OCI-LY3 (cell line): Measurements from ENCODE around the gene TMC7.
"Not testable (repeated sequence)": the region's sequence is repeated elsewhere in the genome, so short reads cannot be mapped to it uniquely, and the experiment has no call there.

ENCODE experiments used
- EZH2phosphoT487 ChIP-seq: fragments of 200-600 bp; shearing (Covaris generic); IDR thresholded peaks from 2 replicates; pipeline ENCODE4 v1.6.1; 2018; ENCODE audit warnings: antibody characterized with exemption, mixed run types, low read depth
- TF ChIP-seq, protein P1 (sequence below): fragments of 200-600, 300-600 bp; sonication (generic); IDR thresholded peaks from 2 replicates; pipeline ENCODE4 v1.5.1; 2014; ENCODE audit warnings: antibody characterized with exemption, low read length, low read depth

- TF ChIP-seq, protein P1, sequence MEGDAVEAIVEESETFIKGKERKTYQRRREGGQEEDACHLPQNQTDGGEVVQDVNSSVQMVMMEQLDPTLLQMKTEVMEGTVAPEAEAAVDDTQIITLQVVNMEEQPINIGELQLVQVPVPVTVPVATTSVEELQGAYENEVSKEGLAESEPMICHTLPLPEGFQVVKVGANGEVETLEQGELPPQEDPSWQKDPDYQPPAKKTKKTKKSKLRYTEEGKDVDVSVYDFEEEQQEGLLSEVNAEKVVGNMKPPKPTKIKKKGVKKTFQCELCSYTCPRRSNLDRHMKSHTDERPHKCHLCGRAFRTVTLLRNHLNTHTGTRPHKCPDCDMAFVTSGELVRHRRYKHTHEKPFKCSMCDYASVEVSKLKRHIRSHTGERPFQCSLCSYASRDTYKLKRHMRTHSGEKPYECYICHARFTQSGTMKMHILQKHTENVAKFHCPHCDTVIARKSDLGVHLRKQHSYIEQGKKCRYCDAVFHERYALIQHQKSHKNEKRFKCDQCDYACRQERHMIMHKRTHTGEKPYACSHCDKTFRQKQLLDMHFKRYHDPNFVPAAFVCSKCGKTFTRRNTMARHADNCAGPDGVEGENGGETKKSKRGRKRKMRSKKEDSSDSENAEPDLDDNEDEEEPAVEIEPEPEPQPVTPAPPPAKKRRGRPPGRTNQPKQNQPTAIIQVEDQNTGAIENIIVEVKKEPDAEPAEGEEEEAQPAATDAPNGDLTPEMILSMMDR = not testable (repeated sequence)
- TF ChIP-seq EZH2phosphoT487 = not testable (repeated sequence)
Measured at GRCh38 chr16:18985256-18985655, 1.5 kb downstream of the TMC7 start.
